GM19023 (cell line): ENCODE measurements around the gene CHAC2.
"Not testable (repeated sequence)": the region's sequence is repeated elsewhere in the genome, so short reads cannot be mapped to it uniquely, and the experiment has no call there.

ENCODE experiments used
- ATAC-seq: cut with Tn5 transposase; IDR thresholded peaks from one replicate; pipeline ENCODE4 v1.9.1; 2021; ENCODE audit warnings: mild to moderate bottlenecking, moderate library complexity; ENCODE audit not compliant: unreplicated experiment

CHAC2 gene

DNA sequence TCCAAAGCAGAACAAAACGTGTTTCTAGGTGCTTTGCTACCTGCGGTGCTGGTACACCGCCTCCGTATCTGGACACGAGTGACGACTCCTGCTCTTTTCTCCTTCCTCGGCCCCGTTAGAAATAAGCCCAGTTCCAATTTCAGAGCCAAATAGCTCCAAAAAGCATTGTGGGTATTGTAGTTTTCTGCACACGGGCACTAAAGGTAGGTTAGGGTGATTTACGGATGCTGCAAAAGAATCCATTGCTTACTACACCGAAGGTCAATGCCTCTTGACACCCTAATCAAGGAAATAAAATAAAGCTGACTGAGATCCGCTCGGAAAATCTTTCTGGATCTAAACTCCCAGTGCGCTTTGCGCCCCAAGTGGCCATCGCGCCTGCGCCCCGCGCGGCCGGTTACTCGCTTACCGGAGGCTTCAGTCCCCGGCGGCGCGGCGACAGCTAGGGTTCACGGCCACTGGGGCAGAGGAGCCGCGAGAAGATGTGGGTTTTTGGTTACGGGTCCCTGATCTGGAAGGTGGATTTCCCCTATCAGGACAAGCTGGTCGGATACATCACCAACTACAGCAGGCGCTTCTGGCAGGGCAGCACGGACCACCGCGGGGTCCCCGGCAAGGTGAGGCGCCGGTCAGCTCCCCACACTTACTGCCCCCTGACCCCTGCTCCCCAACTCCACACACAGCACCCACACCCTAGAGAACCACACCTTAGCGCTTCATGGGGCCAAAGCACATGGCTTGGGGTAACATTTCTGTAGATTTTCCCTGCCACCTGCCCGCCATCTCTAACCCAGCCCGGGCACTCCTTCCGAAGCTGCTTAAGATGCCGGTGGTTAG is at the start of gene CHAC2:
CHAC2 (plus strand) TSS at position 400 of the 837 bp plus-strand sequence; CDS start at position 483, 83 bp downstream.
- ATAC-seq: peak; percentile 96

DNA sequence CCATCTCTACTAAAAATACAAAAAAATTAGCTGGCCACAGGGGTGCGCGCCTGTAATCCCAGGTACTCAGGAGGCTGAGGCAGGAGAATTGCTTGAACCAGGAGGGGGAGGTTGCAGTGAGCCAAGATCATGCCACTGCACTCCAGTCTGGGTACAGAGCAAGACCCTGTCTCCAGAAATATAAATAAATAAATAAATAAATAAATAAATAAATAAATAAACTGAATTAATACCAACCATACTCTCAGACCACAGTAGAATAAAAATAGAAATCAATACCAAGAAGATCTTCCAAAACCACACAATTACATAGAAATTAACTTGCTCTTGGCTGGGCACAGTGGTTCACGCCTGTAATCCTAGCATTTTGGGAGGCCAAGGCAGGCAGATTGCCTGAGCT is 46.7 kb upstream of the CHAC2 start:
- ATAC-seq: not testable (repeated sequence)

GRCh38 chr2:53724536-53724935 is 43.1 kb upstream of the CHAC2 start:
- no peak for ATAC-seq

GRCh38 chr2:53725662-53726061 is 41.9 kb upstream of the CHAC2 start:
- no peak for ATAC-seq

GRCh38 chr2:53727921-53728320 is 39.7 kb upstream of the CHAC2 start:
- no peak for ATAC-seq

DNA sequence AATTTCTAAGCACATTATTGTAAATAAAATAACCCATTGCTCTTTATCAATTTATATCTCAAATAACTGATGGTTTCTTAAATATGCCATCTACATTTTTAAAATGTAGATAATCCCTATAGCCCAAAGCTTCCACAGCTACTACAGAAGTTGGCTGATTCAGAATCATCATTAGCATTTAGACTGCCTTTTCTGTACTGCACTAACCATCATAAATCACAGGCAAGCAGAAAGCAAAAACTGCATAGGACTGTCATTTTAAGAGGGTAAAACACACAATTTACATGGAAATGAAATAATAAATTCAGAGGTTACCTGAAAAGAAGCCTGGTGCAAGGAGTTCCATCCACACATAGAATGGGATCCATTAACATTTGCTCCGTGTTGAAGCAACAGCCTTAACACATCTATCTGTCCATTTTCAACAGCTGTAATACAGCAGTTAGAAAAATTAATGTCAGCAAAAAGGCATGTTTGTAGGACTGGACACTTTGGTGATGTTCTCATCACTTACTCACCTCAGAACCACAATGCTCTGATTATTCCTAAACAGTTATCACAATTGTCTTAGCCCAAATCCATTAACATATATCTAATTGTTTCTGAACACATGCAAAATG is 38.4 kb upstream of the CHAC2 start:
- ATAC-seq: no peak

DNA sequence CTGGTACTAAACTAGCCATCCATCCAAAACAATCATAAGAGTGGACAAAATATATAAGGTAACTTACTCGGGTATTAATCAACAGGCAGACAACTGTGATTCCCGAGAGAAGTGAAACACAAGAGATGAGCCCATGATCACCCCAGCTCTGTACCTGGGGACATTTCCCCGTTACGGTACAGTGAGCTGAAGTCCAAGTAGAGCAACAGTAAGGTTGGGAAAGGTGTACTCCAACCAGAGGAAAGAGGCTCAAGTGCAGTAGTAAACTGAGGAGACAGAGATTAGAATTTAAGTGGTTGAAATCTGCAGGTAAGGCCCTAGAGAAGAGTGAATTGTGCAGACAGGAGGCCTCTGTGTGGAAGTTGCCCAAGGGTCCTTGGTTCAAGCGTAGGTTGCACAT is 30.5 kb upstream of the CHAC2 start:
- no peak for ATAC-seq

DNA sequence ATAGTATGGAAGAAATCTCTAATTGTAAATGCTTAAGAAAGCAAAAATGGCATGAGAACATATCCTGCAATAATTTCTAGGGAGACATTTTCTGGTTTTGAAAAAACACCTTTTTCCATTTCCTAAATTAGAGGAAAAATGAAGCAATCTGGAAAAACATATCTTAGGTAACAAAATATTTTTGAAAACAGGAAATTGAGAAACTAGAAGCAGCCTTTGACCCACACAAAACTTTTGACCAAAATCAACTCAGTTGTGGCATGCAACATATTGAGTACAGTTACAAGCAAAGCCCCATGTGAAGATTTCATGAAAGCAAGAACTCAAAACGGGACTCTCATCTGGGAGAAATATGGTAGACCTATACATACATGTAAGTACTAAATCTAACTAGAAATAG is 28.6 kb upstream of the CHAC2 start:
- no peak for ATAC-seq

- no peak for ATAC-seq
Observed at GRCh38 chr2:53740170-53740569, 27.4 kb upstream of the CHAC2 start.

DNA sequence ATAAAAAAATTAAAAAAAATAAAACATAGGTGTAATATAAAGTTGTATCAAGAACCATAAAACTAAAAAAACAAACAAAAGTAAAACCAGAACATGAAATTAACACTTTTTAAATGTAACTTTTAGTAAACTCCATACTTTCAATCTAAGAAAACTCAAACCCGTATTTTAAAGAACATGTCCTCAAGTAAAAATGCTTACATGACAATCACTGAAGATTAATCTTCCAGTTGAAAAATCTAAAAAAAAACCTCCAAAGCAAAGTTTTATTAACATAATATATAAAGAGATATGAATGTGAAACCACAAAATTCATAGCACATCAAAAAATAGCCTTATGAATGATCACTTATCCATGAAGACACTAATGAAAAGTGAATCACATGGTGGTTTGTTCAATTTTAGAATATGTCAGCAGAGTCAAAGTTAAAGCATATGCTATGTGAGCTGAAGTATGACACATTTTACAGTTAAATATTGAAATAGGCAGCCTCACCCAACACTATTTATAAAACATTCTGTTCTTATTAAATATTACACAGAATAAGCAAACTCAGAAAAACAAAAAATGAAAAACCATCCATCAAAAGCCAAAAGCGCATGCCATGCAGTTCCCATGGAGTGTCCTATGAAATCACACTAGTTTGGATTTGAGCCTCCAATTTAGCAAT is 23.1 kb upstream of the CHAC2 start:
- no peak for ATAC-seq

- ATAC-seq: peak; percentile 33
Observed at GRCh38 chr2:53750041-53750768, 17.4 kb upstream of the CHAC2 start.

- ATAC-seq: peak; percentile 92
Observed at GRCh38 chr2:53751728-53752127, 15.9 kb upstream of the CHAC2 start.

GRCh38 chr2:53752385-53752784 is 15.2 kb upstream of the CHAC2 start:
- ATAC-seq: no peak

DNA sequence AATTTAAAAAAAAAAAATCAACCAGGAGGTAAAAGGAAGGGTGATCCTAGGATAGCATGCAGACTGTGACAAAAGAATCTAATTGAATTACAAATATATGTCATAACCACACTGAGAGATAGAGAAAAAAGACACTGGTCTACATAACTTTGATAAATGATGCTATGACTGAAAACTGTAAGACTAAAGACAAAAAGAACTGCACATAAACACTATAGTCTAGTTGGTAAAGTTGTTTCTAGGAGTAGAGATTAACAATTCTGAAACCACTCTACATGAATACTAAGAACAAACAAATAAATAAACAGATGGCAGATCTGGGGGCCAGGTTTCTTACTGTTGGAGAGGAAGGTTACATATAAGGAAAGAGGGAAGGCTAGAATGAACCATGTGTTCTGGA is 14.6 kb upstream of the CHAC2 start:
- ATAC-seq: no peak

DNA sequence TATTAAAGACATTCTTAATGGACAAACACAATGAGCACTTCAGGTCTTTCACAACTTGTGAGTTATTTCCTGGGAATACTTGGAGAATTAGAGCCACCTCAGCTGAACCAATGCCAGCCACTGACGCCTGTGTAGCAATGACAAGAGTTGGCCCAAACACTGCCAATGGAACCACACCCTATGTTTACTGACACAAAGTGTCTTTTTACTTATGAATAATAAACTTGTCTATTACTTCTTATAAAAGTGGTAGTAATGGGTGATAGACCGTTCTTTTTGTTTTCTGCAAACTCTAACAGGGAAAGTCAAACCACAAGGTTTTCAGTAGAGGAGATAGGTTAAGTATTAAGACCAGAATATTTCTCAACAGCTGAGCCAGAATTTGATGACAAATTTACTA is 12.5 kb upstream of the CHAC2 start:
- ATAC-seq: no peak

DNA sequence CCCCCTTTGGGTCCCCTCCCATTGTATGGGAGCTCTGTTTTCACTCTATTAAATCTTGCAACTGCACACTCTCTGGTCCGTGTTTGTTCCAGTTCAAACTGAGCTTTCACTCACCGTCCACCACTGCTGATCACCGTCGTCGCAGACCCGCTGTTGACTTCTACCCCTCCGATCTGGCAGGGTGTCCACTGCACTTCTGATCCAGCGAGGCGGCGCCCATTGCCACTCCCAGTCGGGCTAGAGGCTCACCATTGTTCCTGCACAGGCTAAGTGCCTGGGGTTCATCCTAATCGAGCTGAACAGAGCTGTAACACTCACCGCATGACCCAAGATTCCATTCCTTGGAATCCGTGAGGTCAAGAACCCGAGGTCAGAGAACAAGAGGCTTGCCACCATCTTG is 11.0 kb upstream of the CHAC2 start:
- no peak for ATAC-seq

GRCh38 chr2:53757206-53757605 is 10.4 kb upstream of the CHAC2 start:
- ATAC-seq: not testable (repeated sequence)

GRCh38 chr2:53765767-53766166 is 1.8 kb upstream of the CHAC2 start:
- ATAC-seq: no peak

DNA sequence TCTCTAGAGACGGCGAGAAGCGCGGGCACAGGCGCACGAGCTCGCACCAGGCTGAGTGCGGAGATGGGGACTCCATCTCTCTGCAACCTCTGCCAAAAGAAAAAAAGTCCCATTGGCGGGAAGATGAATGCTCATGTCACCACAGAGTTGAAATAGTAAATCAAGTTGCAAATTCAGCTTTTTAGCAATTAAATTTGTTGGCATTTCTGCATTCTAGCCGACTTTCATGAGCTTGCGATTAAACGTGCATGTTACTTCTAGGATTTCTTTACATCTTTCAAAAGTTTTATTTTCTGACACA is 588 bp downstream of the CHAC2 start:
- peak; percentile 51 for ATAC-seq

GRCh38 chr2:53769318-53769945 is 1.8 kb downstream of the CHAC2 start:
- no peak for ATAC-seq

DNA sequence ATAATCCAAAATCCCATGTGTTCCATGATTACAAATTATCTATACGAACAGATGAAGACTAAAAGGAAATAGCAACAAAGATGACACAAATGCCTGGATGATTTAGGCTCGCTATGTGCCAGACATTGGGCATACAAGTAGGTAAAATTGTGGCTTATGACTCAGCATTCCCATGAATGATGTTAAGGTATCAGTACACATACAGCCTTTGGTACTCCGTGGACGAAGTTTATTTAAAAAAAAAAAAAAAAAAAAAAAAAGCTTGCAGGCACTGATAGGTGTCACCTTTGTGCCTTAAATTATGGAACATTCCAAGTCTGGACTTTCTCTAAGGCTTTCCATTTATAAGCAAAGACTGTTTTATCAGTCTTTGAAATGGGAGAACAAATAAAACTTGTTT is 2.7 kb downstream of the CHAC2 start:
- ATAC-seq: no peak
